GM12872 (cell line): ENCODE results near the gene GNG7.

Experiments
- CTCF ChIP-seq: IDR thresholded peaks from 3 replicates; pipeline ENCODE4 v1.5.1; 2011; ENCODE audit warnings: low read depth, mild to moderate bottlenecking, low read length, moderate library complexity; ENCODE audit not compliant: insufficient read depth

Gene GNG7

GRCh38 chr19:2732157-2732725 is 29.7 kb upstream of the GNG7 start:
- no peak for TF ChIP-seq CTCF

GRCh38 chr19:2731181-2731995 is 28.9 kb upstream of the GNG7 start:
- no peak for TF ChIP-seq CTCF

GRCh38 chr19:2729943-2730818 is 27.7 kb upstream of the GNG7 start:
- TF ChIP-seq CTCF: no peak

GRCh38 chr19:2728783-2729387 is 26.4 kb upstream of the GNG7 start:
- TF ChIP-seq CTCF: no peak

GRCh38 chr19:2727640-2727944 is 25.1 kb upstream of the GNG7 start:
- TF ChIP-seq CTCF: no peak

- TF ChIP-seq CTCF: no peak
Observed at GRCh38 chr19:2726904-2727639, 24.6 kb upstream of the GNG7 start.
